Adrenal gland (tissue), 12 donors: ENCODE results near the gene PSMB7. TPM values are rescaled to one million over a fixed set of nuclear protein-coding genes. Genes with fewer than 3 reads are reported as not detected.

Source experiments
- DNase-seq, 7 donors: peaks; one replicate each; pipeline ENCODE4 v3.0.0-alpha.2; 2019 to 2020
- H3K27ac ChIP-seq, 5 donors: fragments of 200-600 bp; sonication (generic) in 4 of 5; 1 replicate in 3 of 5; 2 replicates in 2 of 5; pipeline versions ENCODE4 v1.5.1 to v1.8.0; 2016 to 2020; ENCODE audit warnings: mild to moderate bottlenecking in 1 of 5
- H3K27me3 ChIP-seq: fragments of 200-600 bp; 2 replicates; pipeline ENCODE4 v1.8.0; 2021
- H3K36me3 ChIP-seq, 2 donors: fragments of 200-600 bp; replicated peaks in 1 of 2; 1 replicate in 1 of 2; 2 replicates in 1 of 2; pipeline versions ENCODE4 v1.5.1 to v1.8.0; 2018 to 2022
- H3K4me1 ChIP-seq, 2 donors: fragments of 200-600 bp; replicated peaks in 1 of 2; 1 replicate in 1 of 2; 2 replicates in 1 of 2; pipeline versions ENCODE4 v1.5.1 to v1.8.0; 2018 to 2021
- H3K4me3 ChIP-seq, 4 donors: fragments of 200-600 bp; sonication (generic) in 3 of 4; one replicate each; pipeline ENCODE4 v1.5.1; 2016 to 2018
- H3K9me3 ChIP-seq, 3 donors: fragments of 200-600 bp; sonication (generic) in 1 of 3; replicated peaks in 1 of 3; 1 replicate in 2 of 3; 2 replicates in 1 of 3; pipeline versions ENCODE4 v1.5.1 to v1.8.0; 2016 to 2021
- CTCF ChIP-seq, 6 experiments: fragments of 450-650 bp in 4 of 6; fragments of 200-600 bp in 2 of 6; sonication (generic) in 1 of 6; IDR thresholded peaks; 1 replicate in 5 of 6; 2 replicates in 1 of 6; pipeline versions ENCODE4 v1.5.1 to v1.8.0; 2016 to 2021; ENCODE audit warnings: antibody characterized with exemption in 6 of 6, mild to moderate bottlenecking in 2 of 6, moderate library complexity in 1 of 6
- POLR2A ChIP-seq, 2 donors: fragments of 450-650 bp; IDR thresholded peaks; one replicate each; pipeline ENCODE4 v1.6.1; 2017; ENCODE audit warnings: antibody characterized with exemption in 2 of 2, mild to moderate bottlenecking in 2 of 2, moderate library complexity in 1 of 2
- WGBS, 4 donors: extraction: QIAGEN DNeasy Blood & Tissue Kit in 2 of 4; methylation state at CpG; one replicate each; pipeline versions ENCODE4 v1.1.5 to v1.1.7; 2013 to 2017; 5-methylcytosine and 5-hydroxymethylcytosine counted together
- intact Hi-C, 2 donors: fragments of 100-400 bp; cut with DNase I; formaldehyde crosslinking; loops; one replicate each; pipeline versions ENCODE4 v1.14.1 to v1.15.0; 2022 to 2023
- polyA plus RNA-seq, 3 donors: library from polyadenylated mRNA; stranded (reverse); fragments of 200-250 nt in 2 of 3; fragments of 350-450 nt in 1 of 3; fragmentation: Illumina TruSeq in 1 of 3; extraction: RNeasy Lipid Tissue Mini Kit (QIAGEN cat#74804) in 1 of 3; gene quantifications; one replicate each; pipeline ENCODE4 v1.2.3, GENCODE V29; 2013 to 2014
- total RNA-seq, 9 donors: library from RNA; depleted of rRNA in 4 of 9; stranded (reverse); fragments of >200 nt in 4 of 9; fragments of 120-200 nt in 1 of 9; fragmentation: NEBNext Ultra II Directional in 1 of 9; extraction: Animal tissue kit (Norgen Biotek cat#: 25700) in 1 of 9; gene quantifications; one replicate each; pipeline versions ENCODE4 v1.1.0 to v1.2.4, GENCODE V29; 2013 to 2023
- donor health status: healthy with polysubstance abuse.
- donor health status: Bipolar disorder and iron deficiency.
- donor health status: DM: yes; HTN: yes; CAD: no.
- donor health status: DM: no; HTN: no; CAD: no.
- donor health status: DM: no; HTN: no; CAD: no.
- donor health status: DM: yes; HTN: yes; CAD: no.

PSMB7 gene
- total and polyA plus RNA-seq, 12 donors = 107 to 427 (median 178) TPM

- H3K4me1 ChIP-seq = peaks cover 15 to 36% of the 10 kb centered on the region in 2 donors
- no peak overlapping the region for H3K4me3 ChIP-seq
- H3K36me3 ChIP-seq = peaks cover 0 to 49% of the 10 kb centered on the region in 2 donors
- DNase-seq = peak in 1 of 7 donors; percentile 20
- intact Hi-C loops = no loop called here
- no peaks in the 10 kb centered on the region for H3K9me3 ChIP-seq
- TF ChIP-seq CTCF (IDR thresholded peaks at IDR 0.05) = no peak
- no peak for TF ChIP-seq POLR2A (IDR thresholded peaks at IDR 0.05)
- peak overlapping the region in 2 of 5 donors; percentile 1 to 6 for H3K27ac ChIP-seq
- H3K27me3 ChIP-seq = no peaks in the 10 kb centered on the region
- 68 to 71% (median 69%) methylated on average over 10 to 17 of the region's 17 CpGs for WGBS, 4 donors
Observed at GRCh38 chr9:124354346-124355038, 60.8 kb downstream of the PSMB7 start.

- Histone ChIP-seq H3K27me3 (no peaks in the 10 kb centered on the region), H3K36me3 (peaks cover 0 to 56% of the 10 kb centered on the region in 2 donors), H3K4me1 (peaks cover 9 to 30% of the 10 kb centered on the region in 2 donors), H3K4me3 (no peak overlapping the region), H3K27ac (peak overlapping the region in 1 of 5 donors; percentile 1), H3K9me3 (no peaks in the 10 kb centered on the region)
- DNase-seq = no peak
- no peak for TF ChIP-seq CTCF (IDR thresholded peaks at IDR 0.05)
- TF ChIP-seq POLR2A (IDR thresholded peaks at IDR 0.05) = no peak
- intact Hi-C loops = no loop called here
- WGBS, 4 donors = 51 to 75% (median 70%) methylated on average over 2 to 4 of the region's 4 CpGs
Observed at GRCh38 chr9:124353811-124354274, 61.4 kb downstream of the PSMB7 start.

- WGBS, 4 donors = 93 to 96% (median 96%) methylated on average over 7 of the region's 7 CpGs
- intact Hi-C loops = no loop called here
- Histone ChIP-seq H3K4me1 (peaks cover 9 to 27% of the 10 kb centered on the region in 2 donors), H3K27ac (peak overlapping the region in 1 of 5 donors; percentile 1), H3K36me3 (peaks cover 0 to 60% of the 10 kb centered on the region in 2 donors), H3K4me3 (no peak overlapping the region), H3K9me3 (no peaks in the 10 kb centered on the region), H3K27me3 (no peaks in the 10 kb centered on the region)
- no peak for TF ChIP-seq POLR2A (IDR thresholded peaks at IDR 0.05)
- TF ChIP-seq CTCF (IDR thresholded peaks at IDR 0.05) = no peak
- DNase-seq = peak in 2 of 7 donors; percentile 5 to 18
Observed at GRCh38 chr9:124353166-124353768, 62.0 kb downstream of the PSMB7 start.

GRCh38 chr9:124352616-124353015 lies 62.6 kb downstream of the PSMB7 start:
- Histone ChIP-seq H3K4me3 (no peak overlapping the region), H3K36me3 (peaks cover 0 to 66% of the 10 kb centered on the region in 2 donors), H3K4me1 (peaks cover 9 to 24% of the 10 kb centered on the region in 2 donors), H3K9me3 (no peaks in the 10 kb centered on the region), H3K27ac (no peak overlapping the region), H3K27me3 (no peaks in the 10 kb centered on the region)
- TF ChIP-seq POLR2A (IDR thresholded peaks at IDR 0.05) = no peak
- no peak for TF ChIP-seq CTCF (IDR thresholded peaks at IDR 0.05)
- intact Hi-C loops = no loop called here
- peak in 1 of 7 donors; percentile 17 for DNase-seq
- 86 to 93% (median 91%) methylated on average over 8 of the region's 8 CpGs for WGBS, 4 donors
